ENCODE measurements around the gene FTCD.
A peak's percentile ranks its signal among the peaks of the same experiment; 100 is the strongest.
"Not testable (repeated sequence)": the region's sequence is repeated elsewhere in the genome, so short reads cannot be mapped to it uniquely, and the experiment has no call there.

FTCD gene

DNA sequence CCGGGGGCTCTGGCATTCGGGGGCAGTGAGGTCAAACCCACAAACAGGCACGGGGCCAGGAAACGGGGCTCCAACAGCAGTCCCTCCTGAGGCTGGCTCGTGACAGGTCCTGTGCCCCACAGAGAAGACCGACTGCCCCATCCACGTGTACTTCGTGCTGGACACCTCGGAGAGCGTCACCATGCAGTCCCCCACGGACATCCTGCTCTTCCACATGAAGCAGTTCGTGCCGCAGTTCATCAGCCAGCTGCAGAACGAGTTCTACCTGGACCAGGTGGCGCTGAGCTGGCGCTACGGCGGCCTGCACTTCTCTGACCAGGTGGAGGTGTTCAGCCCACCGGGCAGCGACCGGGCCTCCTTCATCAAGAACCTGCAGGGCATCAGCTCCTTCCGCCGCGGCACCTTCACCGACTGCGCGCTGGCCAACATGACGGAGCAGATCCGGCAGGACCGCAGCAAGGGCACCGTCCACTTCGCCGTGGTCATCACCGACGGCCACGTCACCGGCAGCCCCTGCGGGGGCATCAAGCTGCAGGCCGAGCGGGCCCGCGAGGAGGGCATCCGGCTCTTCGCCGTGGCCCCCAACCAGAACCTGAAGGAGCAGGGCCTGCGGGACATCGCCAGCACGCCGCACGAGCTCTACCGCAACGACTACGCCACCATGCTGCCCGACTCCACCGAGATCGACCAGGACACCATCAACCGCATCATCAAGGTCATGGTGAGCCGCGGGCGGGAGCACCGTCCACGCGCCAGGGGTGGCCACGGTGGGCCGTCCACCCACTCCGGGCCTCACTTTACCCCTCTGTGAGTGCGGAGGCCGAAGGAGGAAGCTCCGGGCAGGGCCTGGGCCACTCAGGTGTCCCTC lies 43.3 kb downstream of the FTCD start:
- DNase-seq (ENCODE audit: low read depth in 2 of 2) = no peak

DNA sequence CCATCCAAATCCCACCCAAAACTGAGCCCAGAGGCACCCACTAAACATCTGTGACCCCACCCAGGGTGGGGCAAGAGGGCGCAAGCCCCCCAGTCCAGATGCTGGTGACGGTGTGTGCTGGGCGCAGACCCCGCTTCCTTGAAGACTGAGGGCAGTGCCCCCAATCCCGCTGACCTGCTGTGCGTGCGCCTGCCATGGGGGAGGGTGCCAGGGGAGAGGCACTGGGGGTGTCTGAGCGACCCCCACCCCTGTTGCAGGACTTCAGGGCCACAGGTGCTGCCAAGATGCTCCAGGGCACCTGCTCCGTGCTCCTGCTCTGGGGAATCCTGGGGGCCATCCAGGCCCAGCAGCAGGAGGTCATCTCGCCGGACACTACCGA lies 44.2 kb downstream of the FTCD start:
- no peak for DNase-seq (ENCODE audit: low read depth in 2 of 2)

GRCh38 chr21:46110499-46111192 lies 44.7 kb downstream of the FTCD start:
- no peak for DNase-seq (ENCODE audit: low read depth in 2 of 2)

GRCh38 chr21:46109313-46110221 lies 45.8 kb downstream of the FTCD start:
- DNase-seq (ENCODE audit: low read depth in 2 of 2) = no peak

GRCh38 chr21:46108827-46109312 lies 46.5 kb downstream of the FTCD start:
- no peak for DNase-seq (ENCODE audit: low read depth in 2 of 2)

- DNase-seq (ENCODE audit: low read depth in 2 of 2) = not testable (repeated sequence)
Measured at GRCh38 chr21:46107376-46107775, 48.0 kb downstream of the FTCD start.

- no peak for DNase-seq (ENCODE audit: low read depth in 2 of 2)
Measured at GRCh38 chr21:46104104-46104503, 51.3 kb downstream of the FTCD start.

DNA sequence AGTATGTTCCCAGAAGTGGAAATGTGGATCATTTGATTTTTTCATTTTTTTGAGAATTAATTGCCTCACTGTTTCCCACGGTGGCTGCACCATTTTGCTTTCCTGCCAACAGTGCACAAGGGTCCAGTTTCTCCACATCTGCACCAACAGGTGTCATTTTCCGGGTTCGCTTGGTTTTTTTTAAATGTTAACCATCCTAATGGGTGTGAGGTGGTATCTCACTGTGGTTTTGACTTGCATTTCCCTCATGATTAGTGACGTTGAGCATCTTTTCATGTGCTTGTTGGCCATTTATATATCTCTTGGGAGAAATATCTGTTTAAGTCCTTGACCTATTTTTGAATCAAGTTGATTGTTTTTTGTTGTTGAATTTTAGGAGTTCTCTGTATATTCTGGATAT lies 54.5 kb downstream of the FTCD start:
- DNase-seq (ENCODE audit: low read depth in 2 of 2) = no peak

GRCh38 chr21:46100426-46100825 lies 55.0 kb downstream of the FTCD start:
- DNase-seq (ENCODE audit: low read depth in 2 of 2) = no peak

DNA sequence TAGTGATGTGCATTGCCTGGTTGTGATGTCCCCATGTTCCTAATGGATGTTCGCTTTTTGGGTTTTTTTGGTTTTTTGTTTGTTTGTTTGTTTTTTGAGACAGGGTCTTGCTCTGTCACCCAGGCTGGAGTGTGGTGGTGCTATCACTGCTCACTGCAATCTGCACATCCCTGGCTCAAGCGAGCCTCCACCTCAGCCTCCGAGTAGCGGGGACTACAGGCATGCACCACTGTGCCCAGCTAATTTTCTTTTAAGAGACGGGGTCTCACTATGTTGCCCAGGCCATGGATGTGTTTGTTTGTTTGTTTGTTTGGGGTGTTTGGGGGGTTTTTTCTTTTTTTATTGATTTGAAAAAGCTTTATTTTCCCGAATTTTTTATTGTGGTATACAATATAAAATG lies 55.4 kb downstream of the FTCD start:
- DNase-seq (ENCODE audit: low read depth in 2 of 2) = no peak

DNA sequence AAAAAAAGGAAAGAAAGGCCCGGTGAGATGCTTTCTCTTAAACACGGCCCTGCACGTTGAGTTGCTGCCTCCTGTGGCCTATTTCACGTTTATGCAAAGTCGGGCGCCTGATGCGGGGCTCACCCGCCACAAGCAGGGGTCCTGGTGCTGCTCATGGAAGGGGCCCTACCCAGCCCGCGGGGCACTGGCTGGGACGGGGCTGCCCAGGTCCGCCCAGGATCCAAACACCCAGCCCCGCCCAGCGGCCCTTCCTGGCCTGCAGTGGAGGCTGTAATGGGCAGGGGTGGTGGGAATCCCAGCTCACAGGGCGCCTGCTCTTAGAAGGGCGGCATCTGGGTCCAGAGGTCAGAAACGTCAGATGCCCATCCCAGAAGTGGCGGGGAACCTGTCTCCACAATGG lies 55.9 kb downstream of the FTCD start:
- DNase-seq (ENCODE audit: low read depth in 2 of 2) = no peak

GRCh38 chr21:46098303-46099141 lies 56.9 kb downstream of the FTCD start:
- DNase-seq (ENCODE audit: low read depth in 2 of 2) = no peak

GRCh38 chr21:46097336-46098293 lies 57.8 kb downstream of the FTCD start, which contains the start of gene COL6A2:
COL6A2 (plus strand) TSS chr21:46098112.
- DNase-seq (ENCODE audit: low read depth in 2 of 2) = peak in 1 of 2 donors; percentile 40

DNA sequence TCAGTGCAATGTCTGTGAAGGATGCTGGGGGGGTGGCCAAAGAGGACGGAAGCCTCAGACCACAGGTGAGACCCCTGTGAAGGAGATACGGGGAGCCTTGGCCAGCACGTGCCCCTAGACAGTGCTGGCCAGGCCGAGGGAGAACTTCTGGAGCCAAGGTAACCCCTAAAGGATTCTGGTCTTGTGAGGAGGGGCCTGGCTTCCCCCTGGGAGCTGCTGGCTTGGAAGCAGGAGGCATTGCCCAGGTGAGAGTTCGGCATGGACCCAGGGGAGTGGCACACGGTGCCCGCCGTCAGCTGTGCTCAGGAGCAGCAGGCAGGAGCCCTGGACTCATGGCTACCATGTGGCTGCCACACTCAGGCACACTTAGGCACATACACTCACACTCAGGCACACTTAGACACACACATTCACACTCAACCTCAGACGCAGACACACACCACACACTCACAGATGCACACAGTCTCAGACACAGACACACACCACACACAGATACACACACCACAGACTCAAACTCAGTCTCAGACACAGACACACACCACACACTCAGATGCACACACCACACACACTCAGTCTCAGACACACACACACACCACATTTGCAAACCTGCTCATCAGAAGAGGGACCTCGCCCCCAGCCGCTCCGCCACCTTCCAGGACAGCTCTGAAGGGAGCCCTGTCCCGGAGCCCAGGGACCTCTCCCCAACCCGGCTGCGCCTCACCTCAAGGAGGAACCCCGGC lies 58.6 kb downstream of the FTCD start:
- no peak for DNase-seq (ENCODE audit: low read depth in 2 of 2)

GRCh38 chr21:46095814-46096595 lies 59.4 kb downstream of the FTCD start:
- DNase-seq (ENCODE audit: low read depth in 2 of 2) = no peak

GRCh38 chr21:46095083-46095719 lies 60.2 kb downstream of the FTCD start:
- DNase-seq (ENCODE audit: low read depth in 2 of 2) = no peak

DNA sequence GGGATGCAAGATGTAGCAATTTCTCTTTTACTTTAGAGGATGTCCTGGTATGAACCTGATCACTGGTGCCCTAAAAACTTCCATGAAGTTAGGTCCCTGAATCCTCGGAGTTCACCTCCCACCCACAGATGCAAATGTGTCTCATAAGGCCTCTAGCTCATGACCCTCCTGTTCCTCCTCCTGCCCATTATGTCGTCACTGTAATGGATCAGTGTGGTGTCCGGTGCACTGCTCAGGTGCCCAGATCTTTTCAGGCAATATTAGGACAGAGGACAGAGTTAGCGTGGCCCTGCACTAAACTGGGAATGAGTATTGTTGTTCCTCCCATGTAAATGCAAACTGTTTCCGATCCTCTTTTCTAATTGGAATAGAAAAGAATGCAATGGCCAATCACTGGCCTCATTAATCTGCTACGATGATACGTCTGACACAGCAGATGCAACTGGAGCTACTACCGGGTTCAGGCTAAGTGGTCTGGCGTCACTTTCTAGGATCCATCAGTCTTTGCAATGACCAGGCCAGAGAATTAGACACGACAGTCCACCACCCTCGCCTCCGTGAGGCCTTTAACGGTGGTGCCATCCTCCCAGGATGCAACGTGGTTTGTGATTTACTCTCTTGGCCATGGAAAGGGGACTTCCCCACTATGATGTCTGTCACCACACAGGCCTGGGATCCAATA lies 60.8 kb downstream of the FTCD start:
- no peak for DNase-seq (ENCODE audit: low read depth in 2 of 2)
